Measurements from ENCODE around the gene EXPH5.

- TF ChIP-seq CTCF (IDR thresholded peaks at IDR 0.05 in 2 of 3, conservative IDR thresholded peaks at IDR 0.05 in 1 of 3; ENCODE audit: borderline replicate concordance in 1 of 3, insufficient read depth in 1 of 3, low read depth in 2 of 3, low read length in 2 of 3) (no peak), POLR2AphosphoS5 (IDR thresholded peaks at IDR 0.05; ENCODE audit: low read depth, low read length) (no peak), POLR2A (IDR thresholded peaks at IDR 0.05; ENCODE audit: borderline replicate concordance, extremely low read depth, insufficient read depth, insufficient read length) (no peak), SIN3A (IDR thresholded peaks at IDR 0.05; ENCODE audit: low read depth) (no peak), FOSL1 (IDR thresholded peaks at IDR 0.05; ENCODE audit: low read depth) (no peak)
Measured at GRCh38 chr11:108468478-108468864, 125.1 kb downstream of the EXPH5 start.

Measured in HCT116 (cell line).